Measurements from ENCODE around the gene NMNAT2.

NMNAT2 gene

GRCh38 chr1:183319051-183319450 is 99.1 kb downstream of the NMNAT2 start:
- Histone ChIP-seq H3K79me2 (ENCODE audit: insufficient read depth, low read depth) (no peaks in the 10 kb centered on the region), H4K20me1 (ENCODE audit: insufficient read depth) (no peaks in the 10 kb centered on the region), H3K27ac (no peak overlapping the region), H3K4me3 (IDR thresholded peaks at IDR 0.05; ENCODE audit: insufficient read depth, low read depth, low read length) (no peak overlapping the region), H2AFZ (ENCODE audit: low read depth) (no peak overlapping the region), H3K36me3 (ENCODE audit: insufficient read depth) (no peaks in the 10 kb centered on the region), H3K4me2 (no peak overlapping the region), H3K9ac (no peak overlapping the region), H3K4me1 (ENCODE audit: low read depth, poor library complexity, severe bottlenecking) (no peaks in the 10 kb centered on the region), H3K27me3 (ENCODE audit: insufficient read depth, low read depth) (no peaks in the 10 kb centered on the region)
- no peak for TF ChIP-seq CTCF (conservative IDR thresholded peaks at IDR 0.05; ENCODE audit: low read depth, low read length)

GRCh38 chr1:183318433-183318832 is 99.7 kb downstream of the NMNAT2 start:
- Histone ChIP-seq H3K36me3 (ENCODE audit: insufficient read depth) (no peaks in the 10 kb centered on the region), H3K9ac (no peak overlapping the region), H4K20me1 (ENCODE audit: insufficient read depth) (no peaks in the 10 kb centered on the region), H2AFZ (ENCODE audit: low read depth) (no peak overlapping the region), H3K4me2 (no peak overlapping the region), H3K4me1 (ENCODE audit: low read depth, poor library complexity, severe bottlenecking) (no peaks in the 10 kb centered on the region), H3K27me3 (ENCODE audit: insufficient read depth, low read depth) (no peaks in the 10 kb centered on the region), H3K27ac (no peak overlapping the region), H3K79me2 (ENCODE audit: insufficient read depth, low read depth) (no peaks in the 10 kb centered on the region), H3K4me3 (IDR thresholded peaks at IDR 0.05; ENCODE audit: insufficient read depth, low read depth, low read length) (no peak overlapping the region)
- TF ChIP-seq CTCF (conservative IDR thresholded peaks at IDR 0.05; ENCODE audit: low read depth, low read length): no peak

GRCh38 chr1:183315991-183316758 is 102.0 kb downstream of the NMNAT2 start:
- TF ChIP-seq CTCF (conservative IDR thresholded peaks at IDR 0.05; ENCODE audit: low read depth, low read length): no peak
- Histone ChIP-seq H3K4me1 (ENCODE audit: low read depth, poor library complexity, severe bottlenecking) (no peaks in the 10 kb centered on the region), H3K9ac (no peak overlapping the region), H3K27me3 (ENCODE audit: insufficient read depth, low read depth) (no peaks in the 10 kb centered on the region), H3K4me2 (no peak overlapping the region), H3K4me3 (IDR thresholded peaks at IDR 0.05; ENCODE audit: insufficient read depth, low read depth, low read length) (no peak overlapping the region), H4K20me1 (ENCODE audit: insufficient read depth) (no peaks in the 10 kb centered on the region), H3K79me2 (ENCODE audit: insufficient read depth, low read depth) (no peaks in the 10 kb centered on the region), H2AFZ (ENCODE audit: low read depth) (no peak overlapping the region), H3K36me3 (ENCODE audit: insufficient read depth) (no peaks in the 10 kb centered on the region), H3K27ac (no peak overlapping the region)

GRCh38 chr1:183313063-183313462 is 105.1 kb downstream of the NMNAT2 start:
- H3K27ac ChIP-seq: no peak overlapping the region
- no peaks in the 10 kb centered on the region for H3K36me3 ChIP-seq (ENCODE audit: insufficient read depth)
- no peaks in the 10 kb centered on the region for H4K20me1 ChIP-seq (ENCODE audit: insufficient read depth)
- H3K4me2 ChIP-seq: no peak overlapping the region
- no peak overlapping the region for H2AFZ ChIP-seq (ENCODE audit: low read depth)
- TF ChIP-seq CTCF (conservative IDR thresholded peaks at IDR 0.05; ENCODE audit: low read depth, low read length): no peak
- H3K9ac ChIP-seq: no peak overlapping the region
- H3K4me3 ChIP-seq (IDR thresholded peaks at IDR 0.05; ENCODE audit: insufficient read depth, low read depth, low read length): no peak overlapping the region
- no peaks in the 10 kb centered on the region for H3K27me3 ChIP-seq (ENCODE audit: insufficient read depth, low read depth)
- H3K79me2 ChIP-seq (ENCODE audit: insufficient read depth, low read depth): no peaks in the 10 kb centered on the region
- no peaks in the 10 kb centered on the region for H3K4me1 ChIP-seq (ENCODE audit: low read depth, poor library complexity, severe bottlenecking)

Data from KMS-11 (cell line).